ENCODE data around the gene EIF1B. TPM values are rescaled to one million over a fixed set of nuclear protein-coding genes. Genes with fewer than 3 reads are reported as not detected.

The EIF1B gene
- total RNA-seq, 1 donor from 2014 or later, result 17.2 TPM

DNA sequence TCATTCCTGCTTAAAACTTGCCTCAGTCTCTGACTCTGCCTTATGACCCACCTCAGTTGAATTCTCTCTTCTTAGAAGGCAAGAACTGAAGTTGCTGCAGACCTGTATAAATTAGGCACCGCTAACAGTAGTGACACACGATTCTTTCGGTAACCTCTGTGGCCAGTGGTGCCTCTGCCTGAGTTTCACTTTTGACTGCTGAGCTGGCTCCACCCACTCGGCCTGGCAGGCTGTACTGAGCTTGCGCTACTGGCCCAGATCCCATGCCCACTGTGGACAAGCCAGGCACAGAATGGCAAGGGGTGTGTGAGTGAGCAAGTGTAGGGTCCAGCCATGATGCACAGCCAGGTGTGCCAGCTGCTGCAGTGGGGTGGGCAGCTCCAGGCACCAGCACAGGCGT lies 19.1 kb upstream of the EIF1B start:
- H3K27me3 ChIP-seq (ENCODE audit: control insufficient read depth in 3 of 3, insufficient read depth in 3 of 3, low read length in 3 of 3), result no peaks in the 10 kb centered on the region
- peaks cover 0 to 3% (median 0%) of the 10 kb centered on the region in 3 donors for H3K4me1 ChIP-seq (ENCODE audit: control insufficient read depth in 3 of 3, insufficient read depth in 3 of 3, low read length in 3 of 3)
- H3K9ac ChIP-seq (ENCODE audit: low read depth in 1 of 3, low read length in 3 of 3), result no peak overlapping the region
- no peak overlapping the region for H3K27ac ChIP-seq (ENCODE audit: low read depth, low read length)
- no peaks in the 10 kb centered on the region for H3K9me3 ChIP-seq (ENCODE audit: control insufficient read depth in 3 of 3, low read length in 3 of 3)
- no peak overlapping the region for H3K4me3 ChIP-seq (ENCODE audit: low read length in 3 of 3)
- peaks cover 3 to 8% (median 4%) of the 10 kb centered on the region in 3 donors for H3K36me3 ChIP-seq (ENCODE audit: control insufficient read depth in 3 of 3, insufficient read depth in 3 of 3, low read length in 3 of 3)

GRCh38 chr3:40291471-40291870 lies 18.0 kb upstream of the EIF1B start:
- peaks cover 3 to 8% (median 4%) of the 10 kb centered on the region in 3 donors for H3K36me3 ChIP-seq (ENCODE audit: control insufficient read depth in 3 of 3, insufficient read depth in 3 of 3, low read length in 3 of 3)
- peaks cover 0 to 3% (median 0%) of the 10 kb centered on the region in 3 donors for H3K4me1 ChIP-seq (ENCODE audit: control insufficient read depth in 3 of 3, insufficient read depth in 3 of 3, low read length in 3 of 3)
- H3K27ac ChIP-seq (ENCODE audit: low read depth, low read length), result no peak overlapping the region
- H3K27me3 ChIP-seq (ENCODE audit: control insufficient read depth in 3 of 3, insufficient read depth in 3 of 3, low read length in 3 of 3), result no peaks in the 10 kb centered on the region
- no peaks in the 10 kb centered on the region for H3K9me3 ChIP-seq (ENCODE audit: control insufficient read depth in 3 of 3, low read length in 3 of 3)
- no peak overlapping the region for H3K9ac ChIP-seq (ENCODE audit: low read depth in 1 of 3, low read length in 3 of 3)
- no peak overlapping the region for H3K4me3 ChIP-seq (ENCODE audit: low read length in 3 of 3)

DNA sequence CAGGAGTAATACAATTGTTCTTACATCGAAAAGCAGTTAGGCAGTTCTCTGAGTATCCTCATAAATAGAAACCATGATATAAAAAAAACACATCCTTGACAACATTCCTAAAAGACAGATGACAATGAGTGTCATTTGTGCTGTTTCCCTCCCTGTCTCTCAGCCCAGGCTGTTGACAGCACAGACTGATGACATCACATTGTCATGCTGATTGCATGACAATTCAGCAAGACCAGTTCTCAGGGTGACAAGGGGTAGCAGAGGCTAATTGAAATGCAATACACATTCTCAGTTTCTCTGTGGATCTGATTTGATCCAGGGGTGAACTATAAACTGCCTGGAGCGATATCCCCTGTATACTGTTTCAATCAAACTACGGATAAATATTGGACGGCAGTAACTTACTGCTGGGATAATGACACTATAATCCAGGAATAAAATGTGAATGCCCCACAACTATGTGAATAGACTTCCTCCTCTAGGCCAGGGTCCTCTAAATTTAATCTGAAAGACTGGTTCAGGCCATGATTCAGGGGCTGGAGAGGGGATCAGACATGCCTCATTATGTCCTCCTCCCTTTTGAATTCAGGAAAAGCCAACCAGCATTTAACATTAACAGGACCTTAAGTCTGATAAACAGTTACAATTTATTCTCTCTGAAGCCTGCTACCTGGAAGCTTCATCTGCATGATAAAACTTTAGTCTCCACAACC lies 16.7 kb upstream of the EIF1B start:
- Histone ChIP-seq H3K4me1 (ENCODE audit: control insufficient read depth in 3 of 3, insufficient read depth in 3 of 3, low read length in 3 of 3) (peaks cover 0 to 3% (median 0%) of the 10 kb centered on the region in 3 donors), H3K9ac (ENCODE audit: low read depth in 1 of 3, low read length in 3 of 3) (no peak overlapping the region), H3K4me3 (ENCODE audit: low read length in 3 of 3) (no peak overlapping the region), H3K9me3 (ENCODE audit: control insufficient read depth in 3 of 3, low read length in 3 of 3) (no peaks in the 10 kb centered on the region), H3K27me3 (ENCODE audit: control insufficient read depth in 3 of 3, insufficient read depth in 3 of 3, low read length in 3 of 3) (no peaks in the 10 kb centered on the region), H3K27ac (ENCODE audit: low read depth, low read length) (peak overlapping the region; percentile 45), H3K36me3 (ENCODE audit: control insufficient read depth in 3 of 3, insufficient read depth in 3 of 3, low read length in 3 of 3) (peaks cover 4 to 8% (median 5%) of the 10 kb centered on the region in 3 donors)

- Histone ChIP-seq H3K36me3 (ENCODE audit: control insufficient read depth in 3 of 3, insufficient read depth in 3 of 3, low read length in 3 of 3) (peaks cover 4 to 8% (median 7%) of the 10 kb centered on the region in 3 donors), H3K4me3 (ENCODE audit: low read length in 3 of 3) (no peak overlapping the region), H3K27me3 (ENCODE audit: control insufficient read depth in 3 of 3, insufficient read depth in 3 of 3, low read length in 3 of 3) (no peaks in the 10 kb centered on the region), H3K4me1 (ENCODE audit: control insufficient read depth in 3 of 3, insufficient read depth in 3 of 3, low read length in 3 of 3) (peaks cover 0 to 3% (median 3%) of the 10 kb centered on the region in 3 donors), H3K27ac (ENCODE audit: low read depth, low read length) (no peak overlapping the region), H3K9me3 (ENCODE audit: control insufficient read depth in 3 of 3, low read length in 3 of 3) (no peaks in the 10 kb centered on the region), H3K9ac (ENCODE audit: low read depth in 1 of 3, low read length in 3 of 3) (no peak overlapping the region)
These were observed 15.1 kb upstream of the EIF1B start for GRCh38 chr3:40294434-40294833.

- H3K36me3 ChIP-seq (ENCODE audit: control insufficient read depth in 3 of 3, insufficient read depth in 3 of 3, low read length in 3 of 3), result peaks cover 4 to 15% (median 6%) of the 10 kb centered on the region in 3 donors
- H3K9me3 ChIP-seq (ENCODE audit: control insufficient read depth in 3 of 3, low read length in 3 of 3), result no peaks in the 10 kb centered on the region
- peaks cover 8 to 9% (median 8%) of the 10 kb centered on the region in 3 donors for H3K4me1 ChIP-seq (ENCODE audit: control insufficient read depth in 3 of 3, insufficient read depth in 3 of 3, low read length in 3 of 3)
- H3K27ac ChIP-seq (ENCODE audit: low read depth, low read length), result no peak overlapping the region
- no peak overlapping the region for H3K9ac ChIP-seq (ENCODE audit: low read depth in 1 of 3, low read length in 3 of 3)
- no peak overlapping the region for H3K4me3 ChIP-seq (ENCODE audit: low read length in 3 of 3)
- H3K27me3 ChIP-seq (ENCODE audit: control insufficient read depth in 3 of 3, insufficient read depth in 3 of 3, low read length in 3 of 3), result no peaks in the 10 kb centered on the region
These were observed 11.4 kb upstream of the EIF1B start for GRCh38 chr3:40298075-40298474.

DNA sequence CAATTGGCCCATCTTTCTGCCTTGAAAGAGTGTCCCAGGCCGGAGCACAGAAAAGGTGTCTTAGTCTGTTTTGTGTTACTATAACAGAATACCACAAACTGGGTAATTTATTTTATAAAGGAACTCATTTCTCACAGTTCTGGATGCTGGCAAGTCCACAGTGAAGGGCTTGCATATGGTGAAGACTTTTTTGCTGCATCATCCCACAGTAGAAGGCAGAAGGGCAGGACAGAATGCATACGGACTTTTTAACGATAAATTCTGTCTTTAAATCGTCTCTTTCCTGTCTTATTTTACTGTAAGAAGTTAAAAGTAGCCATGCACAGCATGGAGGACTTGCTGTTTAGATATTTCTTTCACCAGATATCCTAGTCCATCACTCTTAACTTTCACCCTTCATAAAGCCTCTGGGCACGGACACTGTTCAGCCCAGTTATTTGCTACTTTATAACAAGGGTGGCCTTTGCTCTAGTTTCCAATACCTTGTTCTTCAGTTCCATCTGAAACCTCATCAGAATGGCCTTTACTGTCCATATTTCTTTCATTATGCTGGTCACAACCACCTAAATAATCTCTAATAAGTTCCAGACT lies 10.3 kb upstream of the EIF1B start:
- no peak overlapping the region for H3K9ac ChIP-seq (ENCODE audit: low read depth in 1 of 3, low read length in 3 of 3)
- H3K9me3 ChIP-seq (ENCODE audit: control insufficient read depth in 3 of 3, low read length in 3 of 3), result no peaks in the 10 kb centered on the region
- peak overlapping the region; percentile 4 for H3K27ac ChIP-seq (ENCODE audit: low read depth, low read length)
- H3K4me3 ChIP-seq (ENCODE audit: low read length in 3 of 3), result no peak overlapping the region
- H3K36me3 ChIP-seq (ENCODE audit: control insufficient read depth in 3 of 3, insufficient read depth in 3 of 3, low read length in 3 of 3), result peaks cover 4 to 15% (median 6%) of the 10 kb centered on the region in 3 donors
- no peaks in the 10 kb centered on the region for H3K27me3 ChIP-seq (ENCODE audit: control insufficient read depth in 3 of 3, insufficient read depth in 3 of 3, low read length in 3 of 3)
- peaks cover 8 to 20% (median 18%) of the 10 kb centered on the region in 3 donors for H3K4me1 ChIP-seq (ENCODE audit: control insufficient read depth in 3 of 3, insufficient read depth in 3 of 3, low read length in 3 of 3)

- Histone ChIP-seq H3K27me3 (ENCODE audit: control insufficient read depth in 3 of 3, insufficient read depth in 3 of 3, low read length in 3 of 3) (no peaks in the 10 kb centered on the region), H3K27ac (ENCODE audit: low read depth, low read length) (peak overlapping the region; percentile 4), H3K4me3 (ENCODE audit: low read length in 3 of 3) (no peak overlapping the region), H3K9ac (ENCODE audit: low read depth in 1 of 3, low read length in 3 of 3) (no peak overlapping the region), H3K4me1 (ENCODE audit: control insufficient read depth in 3 of 3, insufficient read depth in 3 of 3, low read length in 3 of 3) (peaks cover 8 to 24% (median 20%) of the 10 kb centered on the region in 3 donors), H3K36me3 (ENCODE audit: control insufficient read depth in 3 of 3, insufficient read depth in 3 of 3, low read length in 3 of 3) (peaks cover under 1 to 11% (median 6%) of the 10 kb centered on the region in 3 donors), H3K9me3 (ENCODE audit: control insufficient read depth in 3 of 3, low read length in 3 of 3) (no peaks in the 10 kb centered on the region)
These were observed 9.7 kb upstream of the EIF1B start for GRCh38 chr3:40299721-40300335.

- Histone ChIP-seq H3K4me1 (ENCODE audit: control insufficient read depth in 3 of 3, insufficient read depth in 3 of 3, low read length in 3 of 3) (peaks cover 8 to 24% (median 20%) of the 10 kb centered on the region in 3 donors), H3K9me3 (ENCODE audit: control insufficient read depth in 3 of 3, low read length in 3 of 3) (no peaks in the 10 kb centered on the region), H3K9ac (ENCODE audit: low read depth in 1 of 3, low read length in 3 of 3) (no peak overlapping the region), H3K36me3 (ENCODE audit: control insufficient read depth in 3 of 3, insufficient read depth in 3 of 3, low read length in 3 of 3) (peaks cover 0 to 10% (median 5%) of the 10 kb centered on the region in 3 donors), H3K4me3 (ENCODE audit: low read length in 3 of 3) (no peak overlapping the region), H3K27me3 (ENCODE audit: control insufficient read depth in 3 of 3, insufficient read depth in 3 of 3, low read length in 3 of 3) (no peaks in the 10 kb centered on the region), H3K27ac (ENCODE audit: low read depth, low read length) (no peak overlapping the region)
These were observed 6.7 kb upstream of the EIF1B start for GRCh38 chr3:40302784-40303183.

DNA sequence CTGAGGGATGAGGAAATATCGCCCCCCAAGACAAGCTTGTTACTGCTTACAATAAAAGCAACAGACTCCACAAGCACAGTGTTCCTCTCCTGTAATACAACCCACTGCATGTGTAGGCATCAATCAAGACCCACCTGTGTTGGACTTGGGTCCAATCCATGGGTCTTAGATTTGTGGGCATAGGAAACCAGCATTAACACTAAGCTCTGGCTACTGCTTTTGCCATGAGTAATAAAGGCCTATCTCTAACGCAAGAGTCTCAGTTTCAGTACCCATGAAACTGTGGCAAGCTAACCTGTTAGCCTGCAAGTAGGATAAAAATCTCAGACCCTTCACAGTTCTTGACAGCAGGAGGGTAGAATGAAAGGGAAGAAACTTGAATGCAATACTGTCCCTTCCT lies 5.2 kb upstream of the EIF1B start:
- peak overlapping the region; percentile 38 for H3K27ac ChIP-seq (ENCODE audit: low read depth, low read length)
- H3K9ac ChIP-seq (ENCODE audit: low read depth in 1 of 3, low read length in 3 of 3), result no peak overlapping the region
- H3K4me1 ChIP-seq (ENCODE audit: control insufficient read depth in 3 of 3, insufficient read depth in 3 of 3, low read length in 3 of 3), result peaks cover 13 to 27% (median 26%) of the 10 kb centered on the region in 3 donors
- H3K4me3 ChIP-seq (ENCODE audit: low read length in 3 of 3), result no peak overlapping the region
- peaks cover 0 to 10% (median 3%) of the 10 kb centered on the region in 3 donors for H3K36me3 ChIP-seq (ENCODE audit: control insufficient read depth in 3 of 3, insufficient read depth in 3 of 3, low read length in 3 of 3)
- no peaks in the 10 kb centered on the region for H3K27me3 ChIP-seq (ENCODE audit: control insufficient read depth in 3 of 3, insufficient read depth in 3 of 3, low read length in 3 of 3)
- no peaks in the 10 kb centered on the region for H3K9me3 ChIP-seq (ENCODE audit: control insufficient read depth in 3 of 3, low read length in 3 of 3)

- H3K9me3 ChIP-seq (ENCODE audit: control insufficient read depth in 3 of 3, low read length in 3 of 3), result no peaks in the 10 kb centered on the region
- no peak overlapping the region for H3K9ac ChIP-seq (ENCODE audit: low read depth in 1 of 3, low read length in 3 of 3)
- H3K27ac ChIP-seq (ENCODE audit: low read depth, low read length), result no peak overlapping the region
- no peak overlapping the region for H3K4me3 ChIP-seq (ENCODE audit: low read length in 3 of 3)
- H3K36me3 ChIP-seq (ENCODE audit: control insufficient read depth in 3 of 3, insufficient read depth in 3 of 3, low read length in 3 of 3), result peaks cover 0 to 4% (median 3%) of the 10 kb centered on the region in 3 donors
- H3K27me3 ChIP-seq (ENCODE audit: control insufficient read depth in 3 of 3, insufficient read depth in 3 of 3, low read length in 3 of 3), result no peaks in the 10 kb centered on the region
- H3K4me1 ChIP-seq (ENCODE audit: control insufficient read depth in 3 of 3, insufficient read depth in 3 of 3, low read length in 3 of 3), result peaks cover 13 to 31% (median 25%) of the 10 kb centered on the region in 3 donors
These were observed 3.2 kb upstream of the EIF1B start for GRCh38 chr3:40306336-40306735.

All from skeletal muscle tissue (tissue), 4 donors.